Natural killer cell treated with Interleukin-12 subunit alpha and Interleukin-12 subunit beta and Interleukin-15 and Interleukin-18, amount 100 ng/mL, for 72 hours (primary cell): ENCODE results near the gene EVI5. TPM values are rescaled to one million over a fixed set of nuclear protein-coding genes. Genes with fewer than 3 reads are reported as not detected.
A peak's percentile ranks its signal among the peaks of the same experiment; 100 is the strongest.
"Not testable (repeated sequence)": the region's sequence is repeated elsewhere in the genome, so short reads cannot be mapped to it uniquely, and the experiment has no call there.

Experiments used
- ATAC-seq, 2 donors: fragments of 150-1000 bp; cut with Tn5 transposase in 1 of 2; sonication (Bioruptor Pico), chemical (Tn5 transposase) in 1 of 2; 2 replicates each; pipeline ENCODE4 v1.10.0; 2021
- DNase-seq: peaks from one replicate; pipeline ENCODE4 v3.0.0; 2022; ENCODE audit warnings: low spot score
- H3K27ac Mint-ChIP-seq, 2 donors: 1 replicate in 1 of 2; 2 replicates in 1 of 2; pipeline ENCODE4 v1.8.0; 2022; ENCODE audit warnings: mixed read lengths in 2 of 2, mild to moderate bottlenecking in 1 of 2, moderate library complexity in 1 of 2
- H3K27me3 Mint-ChIP-seq, 2 donors: 1 replicate in 1 of 2; 2 replicates in 1 of 2; pipeline ENCODE4 v1.8.0; 2022; ENCODE audit warnings: mixed read lengths in 2 of 2
- H3K36me3 Mint-ChIP-seq: one replicate; pipeline ENCODE4 v1.8.0; 2022; ENCODE audit warnings: mixed read lengths
- H3K4me1 Mint-ChIP-seq, 2 donors: 1 replicate in 1 of 2; 2 replicates in 1 of 2; pipeline ENCODE4 v1.8.0; 2022; ENCODE audit warnings: low read depth in 2 of 2, mixed read lengths in 2 of 2, mild to moderate bottlenecking in 1 of 2
- H3K4me3 Mint-ChIP-seq: one replicate; pipeline ENCODE4 v1.8.0; 2022; ENCODE audit warnings: mixed read lengths
- H3K9me3 Mint-ChIP-seq: 2 replicates; pipeline ENCODE4 v1.8.0; 2022; ENCODE audit warnings: mixed read lengths
- total RNA-seq, 2 donors: library from RNA; stranded (reverse); gene quantifications; one replicate each; pipeline ENCODE4 v1.2.3, GENCODE V29; 2022

Gene EVI5
- total RNA-seq, 2 donors from 2014 or later: 1.2 to 6.1 TPM

DNA sequence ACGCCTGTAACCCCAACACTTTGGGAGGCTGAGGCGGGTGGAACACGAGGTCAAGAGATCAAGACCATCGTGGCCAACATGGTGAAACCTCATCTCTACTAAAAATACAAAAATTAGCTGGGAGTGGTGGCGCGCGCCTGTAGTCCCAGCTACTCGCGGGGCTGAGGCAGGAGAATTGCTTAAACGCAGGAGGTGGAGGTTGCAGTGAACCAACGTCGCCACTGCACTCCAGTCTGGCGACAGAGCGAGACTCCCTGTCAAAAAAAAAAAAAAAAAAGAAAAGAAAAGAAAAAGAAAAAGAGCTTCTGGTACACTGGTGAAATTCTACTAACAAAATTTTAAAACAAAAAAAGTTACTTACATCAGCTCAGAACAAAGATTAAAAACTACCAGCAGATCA, 1.4 kb downstream of the EVI5 start:
- not testable (repeated sequence) for H3K36me3 Mint-ChIP-seq, ATAC-seq, H3K9me3 Mint-ChIP-seq, DNase-seq
- Mint-ChIP-seq H3K27me3 (peaks cover 43 to 50% of the 10 kb centered on the region in 2 donors), H3K27ac (peak overlapping the region; percentile 24 to 29), H3K4me3 (peak overlapping the region; percentile 74), H3K4me1 (peaks cover 11 to 20% of the 10 kb centered on the region in 2 donors)

DNA sequence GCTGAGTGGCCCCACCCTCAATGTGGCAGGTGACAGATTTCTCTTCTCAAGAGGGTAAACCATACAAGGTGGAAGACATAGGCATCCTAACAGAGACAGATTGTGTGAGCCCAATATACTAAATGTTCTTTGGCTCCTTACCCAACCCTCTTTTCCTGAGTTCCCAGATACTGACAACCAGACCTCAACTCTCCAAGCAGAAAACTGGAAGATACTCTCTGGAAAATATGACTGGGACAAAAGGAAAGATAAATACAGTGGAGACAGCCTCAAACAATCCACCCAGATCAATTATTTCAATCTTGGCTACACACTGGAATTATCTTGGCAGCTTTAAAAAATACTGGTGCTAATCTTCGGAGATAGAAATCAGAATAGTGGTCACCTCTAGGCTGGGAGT, 6.5 kb downstream of the EVI5 start:
- ATAC-seq: no peak
- Mint-ChIP-seq H3K27me3 (peaks cover 41 to 47% of the 10 kb centered on the region in 2 donors), H3K4me3 (no peak overlapping the region), H3K27ac (no peak overlapping the region), H3K9me3 (no peaks in the 10 kb centered on the region), H3K36me3 (no peaks in the 10 kb centered on the region), H3K4me1 (peaks cover 0 to 7% of the 10 kb centered on the region in 2 donors)
- no peak for DNase-seq

DNA sequence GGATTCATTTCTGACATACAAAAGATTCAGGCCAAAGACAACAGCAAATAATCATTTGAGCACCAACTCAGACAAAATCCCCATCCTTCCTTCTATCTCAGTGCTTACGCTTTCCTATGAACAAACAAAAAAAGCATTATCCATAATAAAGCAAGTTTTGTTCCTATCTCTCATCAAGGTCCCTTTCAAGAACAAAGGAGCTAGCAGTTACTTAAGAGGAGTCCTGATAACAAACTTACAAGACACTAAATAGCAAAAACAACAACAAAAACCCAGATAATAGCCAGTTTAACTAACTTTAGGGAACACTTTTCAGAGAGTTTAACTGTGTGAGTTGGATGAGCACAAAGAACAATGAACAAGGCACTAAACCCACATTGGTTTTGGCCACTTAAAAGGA, 10.5 kb downstream of the EVI5 start:
- Mint-ChIP-seq H3K9me3 (no peaks in the 10 kb centered on the region), H3K4me1 (no peaks in the 10 kb centered on the region), H3K27me3 (peaks cover 29 to 35% of the 10 kb centered on the region in 2 donors), H3K4me3 (no peak overlapping the region), H3K27ac (no peak overlapping the region), H3K36me3 (no peaks in the 10 kb centered on the region)
- DNase-seq (no peak), ATAC-seq (no peak)

DNA sequence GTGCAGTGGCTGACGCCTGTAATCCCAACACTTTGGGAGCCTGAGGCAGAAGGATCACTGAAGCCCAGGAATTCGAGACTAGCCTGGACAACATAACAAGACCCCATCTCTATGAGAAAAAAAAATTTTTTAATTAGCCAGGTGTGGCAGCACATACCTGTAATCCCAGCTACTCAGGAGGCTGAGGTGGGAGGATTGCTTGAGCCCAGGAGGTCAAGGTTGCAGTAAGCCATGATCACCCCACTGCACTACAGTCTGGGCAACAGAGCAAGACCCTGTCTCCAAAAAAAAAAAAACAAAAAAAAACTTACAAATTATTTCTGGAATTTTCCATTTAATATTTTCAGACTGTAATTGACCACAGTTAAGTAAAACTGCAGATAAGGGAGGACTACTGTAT, 11.2 kb downstream of the EVI5 start:
- H3K36me3 Mint-ChIP-seq, H3K9me3 Mint-ChIP-seq: not testable (repeated sequence)
- peaks cover 27 to 28% of the 10 kb centered on the region in 2 donors for H3K27me3 Mint-ChIP-seq

DNA sequence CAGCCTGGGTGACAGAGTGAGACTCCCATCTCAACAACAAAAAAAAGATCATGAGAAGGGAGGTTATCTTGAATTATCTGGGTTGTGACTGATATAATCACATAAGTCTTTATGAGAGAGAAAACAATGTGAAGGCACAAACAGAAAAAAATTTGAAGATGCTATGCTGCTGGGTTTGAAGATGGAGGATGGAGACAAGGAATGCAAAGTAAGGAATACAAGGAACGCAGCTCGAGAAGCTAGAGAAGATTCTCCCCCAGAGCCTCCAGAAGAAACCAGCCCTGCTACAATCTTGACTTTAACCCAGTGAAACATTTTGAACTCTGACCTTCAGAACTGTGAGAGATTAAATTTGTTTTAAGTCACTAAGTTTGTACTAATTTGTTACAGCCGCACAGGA, 15.1 kb downstream of the EVI5 start:
- no peak for DNase-seq
- ATAC-seq: no peak
- H3K27me3 Mint-ChIP-seq: peaks cover 14 to 15% of the 10 kb centered on the region in 2 donors
- peaks cover 3% of the 10 kb centered on the region for H3K9me3 Mint-ChIP-seq
- no peaks in the 10 kb centered on the region for H3K4me1 Mint-ChIP-seq
- H3K36me3 Mint-ChIP-seq: no peaks in the 10 kb centered on the region
- no peak overlapping the region for H3K4me3 Mint-ChIP-seq
- no peak overlapping the region for H3K27ac Mint-ChIP-seq

More for the DNA sequence above, 11.2 kb downstream of the EVI5 start:
- not testable (repeated sequence) for DNase-seq, H3K4me3 Mint-ChIP-seq, ATAC-seq, H3K27ac Mint-ChIP-seq, H3K4me1 Mint-ChIP-seq

DNA sequence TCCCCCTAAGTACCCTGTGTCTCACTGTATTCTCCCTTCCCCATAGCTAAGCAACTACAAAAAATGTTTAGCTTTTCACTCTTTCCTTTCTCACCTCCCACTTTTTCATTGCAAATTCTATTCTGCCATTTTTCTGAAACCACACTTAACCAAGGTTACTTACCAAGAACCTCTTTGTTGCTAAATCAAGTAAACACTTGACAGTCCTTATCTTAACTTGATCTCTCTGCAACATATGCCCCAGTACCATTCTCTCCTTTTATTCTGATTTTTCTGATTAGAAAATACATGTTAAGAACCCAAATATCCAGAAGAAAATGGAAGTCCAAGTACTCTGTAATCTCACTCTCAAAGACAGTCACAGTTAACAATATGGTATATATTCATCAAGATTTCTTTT, 16.0 kb downstream of the EVI5 start:
- ATAC-seq: no peak
- H3K36me3 Mint-ChIP-seq: no peaks in the 10 kb centered on the region
- no peaks in the 10 kb centered on the region for H3K4me1 Mint-ChIP-seq
- peaks cover 7 to 10% of the 10 kb centered on the region in 2 donors for H3K27me3 Mint-ChIP-seq
- no peak overlapping the region for H3K4me3 Mint-ChIP-seq
- no peak for DNase-seq
- peaks cover 3% of the 10 kb centered on the region for H3K9me3 Mint-ChIP-seq
- H3K27ac Mint-ChIP-seq: no peak overlapping the region

DNA sequence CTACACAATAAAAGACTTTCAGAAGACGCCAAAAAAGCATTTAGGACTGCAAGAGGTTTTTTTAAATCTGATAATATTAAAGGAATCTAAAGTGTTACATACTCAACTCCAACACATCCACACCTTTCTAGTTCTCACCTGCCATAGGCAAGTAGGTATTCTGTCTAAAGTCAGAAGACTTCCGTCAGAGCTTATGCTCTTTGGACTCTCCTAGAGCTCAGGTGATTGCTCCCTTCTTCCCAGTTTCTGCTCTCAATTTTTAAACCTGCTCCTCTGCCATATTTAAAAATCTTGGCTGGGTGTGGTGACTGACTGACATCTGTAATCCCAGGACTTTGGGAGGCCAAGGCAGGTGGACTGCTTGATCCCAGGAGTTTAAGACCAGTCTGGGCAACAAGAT, 16.6 kb downstream of the EVI5 start:
- Mint-ChIP-seq H3K27ac (no peak overlapping the region), H3K36me3 (no peaks in the 10 kb centered on the region), H3K9me3 (peaks cover 3% of the 10 kb centered on the region), H3K27me3 (peaks cover 7 to 10% of the 10 kb centered on the region in 2 donors), H3K4me1 (no peaks in the 10 kb centered on the region), H3K4me3 (no peak overlapping the region)
- no peak for DNase-seq
- ATAC-seq: no peak

DNA sequence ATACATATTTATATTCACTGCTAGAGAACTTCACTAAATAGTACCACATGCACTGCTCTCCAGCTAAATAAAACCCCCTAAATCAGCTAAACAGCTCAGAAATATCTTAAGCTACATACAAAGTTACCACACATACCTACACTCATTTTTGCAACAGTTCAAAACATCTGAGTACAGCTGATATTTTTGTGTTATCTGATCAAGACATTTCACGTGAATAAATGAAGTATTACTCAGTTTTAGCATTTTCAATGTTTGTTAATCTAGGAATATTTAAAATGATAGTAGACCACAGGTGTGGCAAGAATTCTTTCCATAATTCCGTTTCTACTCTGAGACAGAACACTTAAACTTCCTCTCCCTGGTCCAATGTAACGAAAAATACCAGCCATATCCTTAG, 20.8 kb downstream of the EVI5 start:
- peaks cover 9 to 11% of the 10 kb centered on the region in 2 donors for H3K27me3 Mint-ChIP-seq
- ATAC-seq: no peak
- H3K4me1 Mint-ChIP-seq: no peaks in the 10 kb centered on the region
- H3K27ac Mint-ChIP-seq: no peak overlapping the region
- H3K4me3 Mint-ChIP-seq: no peak overlapping the region
- DNase-seq: no peak
- peaks cover 3% of the 10 kb centered on the region for H3K9me3 Mint-ChIP-seq
- H3K36me3 Mint-ChIP-seq: no peaks in the 10 kb centered on the region

DNA sequence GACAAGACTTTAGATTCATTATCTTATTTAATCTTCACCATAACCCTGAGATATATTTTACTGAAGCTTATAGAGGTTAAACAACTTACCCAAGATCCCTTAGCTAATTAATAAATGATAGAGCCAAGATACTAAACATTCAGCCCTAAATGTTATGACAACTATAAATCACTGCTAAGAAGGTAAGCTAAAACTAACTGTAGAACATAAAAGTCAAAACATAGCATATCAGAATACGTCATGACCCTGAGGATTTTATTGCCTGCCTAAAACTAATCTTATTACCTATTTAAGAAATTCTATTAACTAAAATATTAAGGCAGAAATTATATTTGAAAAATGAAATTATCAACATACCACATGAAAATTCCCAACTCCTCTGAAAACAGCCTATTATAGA, 22.6 kb downstream of the EVI5 start:
- Mint-ChIP-seq H3K9me3 (no peaks in the 10 kb centered on the region), H3K27ac (no peak overlapping the region)

DNA sequence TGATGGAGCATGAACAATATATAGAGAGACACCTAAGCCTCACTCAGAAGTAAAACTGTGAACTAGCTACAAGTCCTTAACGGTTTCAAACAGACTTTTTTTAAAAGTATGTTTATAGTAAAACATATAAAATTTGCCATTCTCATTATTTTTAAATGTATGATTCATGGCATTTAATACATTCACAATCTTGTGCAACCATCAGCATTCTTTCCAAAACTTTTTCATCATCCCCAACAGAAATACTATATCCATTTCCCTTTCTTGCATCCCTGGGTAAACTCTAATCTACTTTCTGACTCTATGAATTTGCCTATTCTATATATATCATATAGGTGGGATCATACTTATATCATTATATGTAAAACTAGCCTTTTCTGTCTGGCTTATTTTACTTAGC, 25.5 kb downstream of the EVI5 start:
- no peaks in the 10 kb centered on the region for H3K4me1 Mint-ChIP-seq
- H3K27me3 Mint-ChIP-seq: peaks cover 10 to 15% of the 10 kb centered on the region in 2 donors
- DNase-seq: no peak
- H3K36me3 Mint-ChIP-seq: no peaks in the 10 kb centered on the region
- H3K4me3 Mint-ChIP-seq: no peak overlapping the region
- H3K9me3 Mint-ChIP-seq: no peaks in the 10 kb centered on the region
- ATAC-seq: no peak
- H3K27ac Mint-ChIP-seq: no peak overlapping the region

More for the DNA sequence above, 22.6 kb downstream of the EVI5 start:
- DNase-seq (no peak), ATAC-seq (no peak)
- Mint-ChIP-seq H3K27me3 (peaks cover 7 to 15% of the 10 kb centered on the region in 2 donors), H3K4me3 (no peak overlapping the region), H3K36me3 (no peaks in the 10 kb centered on the region), H3K4me1 (no peaks in the 10 kb centered on the region)

DNA sequence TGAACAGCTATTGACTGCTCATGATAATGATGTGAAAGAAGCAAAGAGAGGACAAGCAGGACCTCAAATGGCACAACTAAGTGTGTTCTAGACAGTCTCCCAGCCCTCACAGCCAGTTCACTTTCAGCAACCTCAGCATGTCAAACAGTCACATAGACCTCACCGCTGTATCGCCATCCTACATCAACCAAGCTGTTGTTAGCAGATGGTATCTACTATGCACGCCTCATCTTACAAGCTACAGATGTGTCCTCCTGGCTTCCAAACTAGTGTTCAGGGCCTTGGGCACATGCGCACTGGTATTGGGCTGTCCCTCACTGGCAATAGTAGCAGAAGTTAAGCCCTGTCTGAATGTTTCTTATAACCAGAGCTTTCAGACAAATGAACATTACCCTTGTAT, 28.4 kb downstream of the EVI5 start:
- no peak overlapping the region for H3K27ac Mint-ChIP-seq
- no peak for ATAC-seq
- no peak overlapping the region for H3K4me3 Mint-ChIP-seq
- no peaks in the 10 kb centered on the region for H3K9me3 Mint-ChIP-seq
- DNase-seq: no peak
- no peaks in the 10 kb centered on the region for H3K36me3 Mint-ChIP-seq
- peaks cover 6% of the 10 kb centered on the region in 2 donors for H3K27me3 Mint-ChIP-seq
- no peaks in the 10 kb centered on the region for H3K4me1 Mint-ChIP-seq

DNA sequence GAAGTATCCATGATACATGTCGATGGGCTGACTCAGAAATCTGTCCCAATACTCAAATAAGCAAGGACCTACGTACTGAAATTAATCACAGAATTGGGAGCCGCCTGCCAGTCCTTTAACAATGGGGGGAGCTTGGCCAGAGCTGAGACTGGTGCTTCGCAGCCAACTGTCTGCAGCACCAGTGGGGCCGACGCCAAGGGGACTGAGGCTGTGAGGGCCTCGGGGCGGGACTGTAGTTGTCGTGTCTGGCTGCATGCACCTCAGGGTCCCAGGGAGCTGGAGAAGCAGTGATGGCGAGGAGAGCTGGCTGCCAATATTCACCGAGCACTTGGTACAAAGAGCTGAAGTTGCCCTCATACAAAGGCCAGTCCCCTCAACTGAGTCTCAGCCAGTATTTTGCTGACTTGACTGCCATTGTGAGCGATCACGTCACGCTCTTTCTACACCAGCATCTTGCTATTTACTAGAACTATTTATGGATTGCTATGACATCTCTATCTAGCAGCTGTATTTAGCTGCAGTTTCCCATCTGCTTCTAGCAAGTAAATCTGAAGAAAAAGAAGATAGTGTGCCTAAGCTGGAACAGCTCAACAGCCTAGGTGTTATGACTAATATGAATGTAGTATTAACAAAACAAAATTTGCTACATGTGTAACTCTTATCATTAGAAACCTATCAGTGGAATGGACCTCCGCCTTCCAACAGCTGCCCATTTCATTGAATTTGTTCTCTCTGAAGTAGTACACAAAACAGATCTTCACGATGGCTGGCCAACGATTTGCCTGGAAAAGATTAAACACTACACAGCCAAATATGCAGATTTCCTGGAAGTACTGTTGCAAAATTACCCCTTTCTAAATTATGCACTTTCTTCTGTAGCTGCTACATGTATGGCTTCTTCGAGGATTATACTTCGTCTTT, 29.1 kb downstream of the EVI5 start:
- H3K36me3 Mint-ChIP-seq: no peaks in the 10 kb centered on the region
- ATAC-seq (no peak), DNase-seq (no peak)
- H3K4me3 Mint-ChIP-seq: no peak overlapping the region
- H3K27me3 Mint-ChIP-seq: peaks cover 6 to 9% of the 10 kb centered on the region in 2 donors
- H3K9me3 Mint-ChIP-seq: no peaks in the 10 kb centered on the region
- no peaks in the 10 kb centered on the region for H3K4me1 Mint-ChIP-seq
- H3K27ac Mint-ChIP-seq: no peak overlapping the region

DNA sequence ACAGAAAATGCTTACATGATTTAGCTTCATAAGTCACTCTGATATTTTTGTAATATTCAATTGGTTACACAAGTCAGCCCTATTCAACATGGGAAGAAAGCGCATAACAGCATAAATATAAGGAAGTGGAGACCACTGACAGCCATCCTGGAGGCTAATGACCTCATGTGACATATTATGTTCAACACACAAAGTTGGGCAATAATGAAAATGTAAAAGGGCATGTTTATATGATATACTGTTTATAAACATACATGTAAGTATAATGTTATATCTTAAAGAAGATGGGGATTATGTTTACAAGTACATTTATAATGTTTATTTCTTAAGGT, 30.2 kb downstream of the EVI5 start:
- DNase-seq: no peak
- Mint-ChIP-seq H3K9me3 (no peaks in the 10 kb centered on the region), H3K27ac (no peak overlapping the region), H3K36me3 (no peaks in the 10 kb centered on the region), H3K4me3 (no peak overlapping the region), H3K27me3 (peaks cover 6 to 8% of the 10 kb centered on the region in 2 donors), H3K4me1 (no peaks in the 10 kb centered on the region)
- ATAC-seq: no peak

DNA sequence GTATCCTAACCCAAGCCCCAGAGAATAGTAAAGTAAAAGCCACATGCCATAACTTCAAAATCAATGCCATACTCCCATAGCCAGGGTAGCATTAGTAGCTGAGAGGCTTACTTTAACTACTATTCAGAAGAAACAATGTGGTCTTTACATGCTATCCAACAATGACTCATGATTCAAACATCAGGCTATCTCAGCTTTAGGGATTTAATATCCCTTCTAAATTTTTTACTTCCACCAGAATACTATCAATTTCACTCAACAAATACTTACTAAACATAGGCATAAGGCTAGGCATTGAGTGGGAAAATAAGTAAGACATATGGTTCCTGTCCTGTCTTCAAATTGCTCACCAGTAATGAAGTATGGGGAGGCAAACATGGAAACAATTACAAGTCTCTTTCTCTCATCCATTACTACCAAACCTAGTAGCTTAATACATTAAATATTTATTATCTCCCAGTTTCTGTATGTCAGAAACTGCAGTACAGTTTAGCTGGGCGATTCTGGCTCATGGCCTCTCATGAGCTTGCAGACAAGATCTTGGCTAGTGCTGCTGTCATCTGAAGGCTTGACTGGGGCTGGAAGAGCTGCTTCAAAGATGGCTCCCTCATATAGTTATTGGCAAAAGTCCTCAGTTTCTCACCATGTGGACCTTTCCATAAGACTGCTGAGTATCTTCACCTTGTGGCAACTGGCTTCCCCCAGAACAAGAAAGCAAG, 30.7 kb downstream of the EVI5 start:
- H3K36me3 Mint-ChIP-seq: no peaks in the 10 kb centered on the region

More for the DNA sequence above, 30.7 kb downstream of the EVI5 start:
- H3K9me3 Mint-ChIP-seq: no peaks in the 10 kb centered on the region
- no peak for DNase-seq
- H3K27me3 Mint-ChIP-seq: peaks cover 6 to 9% of the 10 kb centered on the region in 2 donors
- ATAC-seq: no peak
- H3K27ac Mint-ChIP-seq: no peak overlapping the region
- H3K4me1 Mint-ChIP-seq: no peaks in the 10 kb centered on the region
- no peak overlapping the region for H3K4me3 Mint-ChIP-seq
